Measurements from ENCODE around the gene EDA.

DNA sequence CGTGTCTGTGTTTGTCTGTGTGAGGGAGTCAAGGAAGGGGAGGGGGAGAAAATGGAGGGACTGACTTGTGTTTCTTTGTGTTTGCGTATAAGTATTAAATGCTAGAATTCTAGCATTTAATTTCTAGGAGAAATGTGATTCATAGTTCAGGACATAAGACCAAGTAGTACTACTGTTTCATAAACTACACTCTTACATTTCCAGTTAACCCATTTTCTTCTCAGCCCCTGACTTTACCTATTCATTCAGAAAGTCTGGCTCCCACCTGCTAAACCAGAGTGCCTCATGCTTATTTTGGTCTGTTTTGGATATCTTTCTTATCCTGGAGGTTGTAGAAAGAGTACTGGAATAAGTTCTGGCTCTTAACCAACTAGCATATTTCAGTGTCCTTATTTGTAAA lies 14.2 kb downstream of the EDA start:
- TF ChIP-seq, protein P1, sequence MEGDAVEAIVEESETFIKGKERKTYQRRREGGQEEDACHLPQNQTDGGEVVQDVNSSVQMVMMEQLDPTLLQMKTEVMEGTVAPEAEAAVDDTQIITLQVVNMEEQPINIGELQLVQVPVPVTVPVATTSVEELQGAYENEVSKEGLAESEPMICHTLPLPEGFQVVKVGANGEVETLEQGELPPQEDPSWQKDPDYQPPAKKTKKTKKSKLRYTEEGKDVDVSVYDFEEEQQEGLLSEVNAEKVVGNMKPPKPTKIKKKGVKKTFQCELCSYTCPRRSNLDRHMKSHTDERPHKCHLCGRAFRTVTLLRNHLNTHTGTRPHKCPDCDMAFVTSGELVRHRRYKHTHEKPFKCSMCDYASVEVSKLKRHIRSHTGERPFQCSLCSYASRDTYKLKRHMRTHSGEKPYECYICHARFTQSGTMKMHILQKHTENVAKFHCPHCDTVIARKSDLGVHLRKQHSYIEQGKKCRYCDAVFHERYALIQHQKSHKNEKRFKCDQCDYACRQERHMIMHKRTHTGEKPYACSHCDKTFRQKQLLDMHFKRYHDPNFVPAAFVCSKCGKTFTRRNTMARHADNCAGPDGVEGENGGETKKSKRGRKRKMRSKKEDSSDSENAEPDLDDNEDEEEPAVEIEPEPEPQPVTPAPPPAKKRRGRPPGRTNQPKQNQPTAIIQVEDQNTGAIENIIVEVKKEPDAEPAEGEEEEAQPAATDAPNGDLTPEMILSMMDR (IDR thresholded peaks at IDR 0.05), result no peak
- TF ChIP-seq POLR2A (IDR thresholded peaks at IDR 0.05), result no peak

All from thyroid gland (tissue), 4 donors.